Endothelial cell of hepatic sinusoid (primary cell): ENCODE measurements around the gene OSBPL5.

Experiments used
- in situ Hi-C: cut with HindIII; loops from 2 replicates; pipeline ENCODE4 v1.10.0; 2017; ENCODE audit warnings: low sequenced_read_pairs

OSBPL5 gene

GRCh38 chr11:3135481-3136440, 29.3 kb downstream of the OSBPL5 start:
- in situ Hi-C loops: no loop called here

- in situ Hi-C loops: no loop called here
These were observed 30.2 kb downstream of the OSBPL5 start for GRCh38 chr11:3134651-3135480.

- in situ Hi-C loops: no loop called here
These were observed 30.9 kb downstream of the OSBPL5 start for GRCh38 chr11:3134218-3134621.

- in situ Hi-C loops: no loop called here
These were observed 31.6 kb downstream of the OSBPL5 start for GRCh38 chr11:3133261-3134217.

- in situ Hi-C loops: no loop called here
These were observed 32.3 kb downstream of the OSBPL5 start for GRCh38 chr11:3132831-3133260.

- in situ Hi-C loops: no loop called here
These were observed 32.8 kb downstream of the OSBPL5 start for GRCh38 chr11:3132271-3132781.

- in situ Hi-C loops: no loop called here
These were observed 33.7 kb downstream of the OSBPL5 start for GRCh38 chr11:3131330-3131941.

GRCh38 chr11:3130269-3131071, 34.6 kb downstream of the OSBPL5 start:
- in situ Hi-C loops: no loop called here

- in situ Hi-C loops: no loop called here
These were observed 35.4 kb downstream of the OSBPL5 start for GRCh38 chr11:3129591-3130268.

GRCh38 chr11:3129181-3129590, 35.9 kb downstream of the OSBPL5 start:
- in situ Hi-C loops: no loop called here

GRCh38 chr11:3128356-3129180, 36.5 kb downstream of the OSBPL5 start:
- in situ Hi-C loops: no loop called here

- in situ Hi-C loops: no loop called here
These were observed 37.3 kb downstream of the OSBPL5 start for GRCh38 chr11:3127706-3128355.

- in situ Hi-C loops: no loop called here
These were observed 38.0 kb downstream of the OSBPL5 start for GRCh38 chr11:3126901-3127691.

- in situ Hi-C loops: no loop called here
These were observed 38.8 kb downstream of the OSBPL5 start for GRCh38 chr11:3126207-3126865.

GRCh38 chr11:3124821-3125220, 40.3 kb downstream of the OSBPL5 start:
- in situ Hi-C loops: no loop called here
